Mammary microvascular endothelial cell (primary cell): ENCODE data around the gene CYB561. TPM values are rescaled to one million over a fixed set of nuclear protein-coding genes. Genes with fewer than 3 reads are reported as not detected.

ENCODE experiments used
- total RNA-seq: library from RNA; depleted of rRNA; stranded (reverse); fragments of >200 nt; gene quantifications from 2 replicates; pipeline ENCODE4 v1.2.3, GENCODE V29; 2015

The CYB561 gene
- 13.3 and 18.6 TPM in 2 replicates for total RNA-seq

DNA sequence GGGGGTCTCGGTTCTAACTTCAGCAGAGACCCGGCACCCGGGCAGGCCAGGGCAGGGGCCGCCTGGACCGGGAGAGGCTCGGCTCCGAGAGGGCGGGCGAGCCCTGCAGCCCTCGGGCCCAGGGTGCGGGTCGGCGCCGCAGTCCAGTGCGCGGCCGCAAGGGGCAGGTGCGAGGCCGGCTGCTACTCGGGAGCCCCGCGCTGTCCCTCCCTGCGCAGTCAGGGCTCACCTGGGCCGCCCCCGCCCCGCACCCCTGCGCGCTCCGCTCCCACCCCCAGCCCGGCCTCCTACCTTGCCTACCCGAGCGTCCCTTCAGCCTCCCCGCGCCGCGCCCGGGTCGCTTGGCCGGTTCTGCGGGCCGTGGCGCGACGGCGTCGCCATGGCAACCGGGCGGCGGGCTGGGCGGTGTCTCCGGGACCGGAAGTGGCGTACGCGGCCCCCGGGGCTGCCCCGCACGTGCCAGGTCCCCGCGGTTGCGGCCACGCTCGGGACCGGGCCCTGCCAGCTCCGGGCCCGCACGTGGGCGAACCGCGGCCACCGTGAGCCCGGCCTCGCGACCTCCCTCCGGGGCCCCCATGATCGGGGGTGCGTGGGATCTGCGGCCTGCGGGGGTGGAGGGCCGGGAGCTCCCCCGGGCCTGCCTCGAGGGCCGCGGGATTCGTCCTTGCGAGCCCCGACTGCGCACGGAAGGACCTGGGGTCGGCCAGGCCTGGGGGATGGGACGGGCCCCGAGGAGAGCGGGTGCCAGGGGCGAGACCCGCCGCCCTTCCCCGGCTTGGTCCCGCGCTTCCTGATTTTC, at the start of gene CYB561:
Gene CYB561 (minus strand): TSS at position 353 of the 799 bp plus-strand sequence. CDS start 8,759 bp downstream, outside the sequence.

GRCh38 chr17:63476854-63477479, 30.9 kb upstream of the CYB561 start, which contains the start of gene ACE:
Gene ACE, plus strand, starts transcription at chr17:63477061. Its CDS starts 34 bp downstream, at chr17:63477095.

Other genes with a start within 250 kb of the CYB561 start
- gene ACE, start 30.8 kb upstream of the CYB561 start, total RNA-seq: 13.5 and 15.8 TPM in 2 replicates
- 0.13 TPM in 1 of 2 replicates, not detected in the other for gene KCNH6, start 77.1 kb upstream of the CYB561 start, total RNA-seq
- gene DCAF7, start 104.2 kb upstream of the CYB561 start, total RNA-seq: 41.3 and 43.4 TPM in 2 replicates
- 26.3 and 31.8 TPM in 2 replicates for gene TACO1, start 154.6 kb upstream of the CYB561 start, total RNA-seq
- gene MAP3K3, start 176.1 kb upstream of the CYB561 start, total RNA-seq: 48.4 and 57.5 TPM in 2 replicates